ENCODE data around the gene FXN. TPM values are rescaled to one million over a fixed set of nuclear protein-coding genes. Genes with fewer than 3 reads are reported as not detected.

Gene FXN
- total RNA-seq, 1 experiment from 2014 or later = 24.1 TPM

DNA sequence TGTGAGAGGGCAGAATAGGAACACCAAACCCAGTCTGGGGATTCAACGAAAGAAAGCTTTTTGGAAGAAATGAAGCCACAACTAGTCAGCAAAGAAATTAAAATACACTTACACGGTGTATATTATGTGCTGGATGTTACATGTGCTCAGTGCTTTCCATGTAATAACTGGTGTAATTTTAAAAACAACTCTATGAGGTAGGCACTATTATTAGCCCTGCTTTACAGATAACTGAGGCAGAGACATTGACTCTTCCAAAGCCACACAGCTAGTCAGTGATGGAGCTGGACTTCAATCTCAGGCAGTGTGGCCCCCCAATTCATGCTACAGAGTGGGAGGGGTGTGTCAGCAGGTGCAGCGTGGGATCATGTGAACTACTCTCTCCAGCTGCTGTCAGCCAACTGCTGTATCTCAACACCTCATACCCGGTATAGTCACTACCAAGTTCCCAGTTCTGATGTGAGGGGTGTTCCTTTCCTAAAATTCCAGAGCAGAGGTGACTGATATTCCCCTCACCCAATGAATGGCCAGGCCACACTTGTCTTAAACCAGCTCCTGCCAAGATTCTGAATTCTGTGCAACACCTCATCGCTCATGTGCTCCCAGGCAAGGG lies 104.7 kb downstream of the FXN start:
- RAD21 ChIA-PET (ENCODE audit: low non-redundant PET in 1 of 2, low total read pairs in 2 of 2, uncharacterized antibody in 2 of 2, unreplicated experiment in 2 of 2) = no interaction called here
- Histone ChIP-seq H3K27me3 (ENCODE audit: insufficient read depth, low read length) (no peaks in the 10 kb centered on the region), H4K20me1 (ENCODE audit: insufficient read depth) (no peaks in the 10 kb centered on the region), H3K79me2 (ENCODE audit: insufficient read depth, low read length) (peaks cover 10% of the 10 kb centered on the region; the same call in 1 of the 2 replicates), H3K4me1 (ENCODE audit: control insufficient read depth in 1 of 2, insufficient read depth in 2 of 2, low read length in 2 of 2) (no peaks in the 10 kb centered on the region), H3K27ac (ENCODE audit: low read depth, low read length) (no peak overlapping the region), H2AFZ (ENCODE audit: low read depth, low read length, poor library complexity, severe bottlenecking) (no peak overlapping the region), H3K36me3 (ENCODE audit: control insufficient read depth in 1 of 2, insufficient read depth in 2 of 2, low read length in 2 of 2) (no peaks in the 10 kb centered on the region; a peak in 1 of 4 replicates), H3K9me2 (ENCODE audit: insufficient read depth) (no peaks in the 10 kb centered on the region), H3K9me3 (ENCODE audit: control insufficient read depth in 1 of 2, insufficient read depth in 1 of 2, low read depth in 1 of 2, low read length in 2 of 2) (no peaks in the 10 kb centered on the region), H3K9ac (ENCODE audit: low read length) (no peak overlapping the region), H3K4me3 (replicated peaks in 1 of 2; ENCODE audit: low read depth in 1 of 2, low read length in 2 of 2) (no peak overlapping the region), H3K4me2 (ENCODE audit: low read length) (no peak overlapping the region)
- DNase-seq (ENCODE audit: low read depth, low spot score) (no peak), ATAC-seq (no peak)
- CTCF ChIA-PET = no interaction called here
- TF ChIP-seq ZNF274 (IDR thresholded peaks at IDR 0.05; ENCODE audit: low read depth, low read length) (no peak), SP1 (IDR thresholded peaks at IDR 0.05; ENCODE audit: low read depth) (no peak), ELF1 (IDR thresholded peaks at IDR 0.05; ENCODE audit: borderline replicate concordance, low read depth) (no peak)
- no TSS peak for BruUV-seq (replicated peaks)
- POLR2A ChIA-PET = no interaction called here
- intact Hi-C loops (cut with micrococcal nuclease) = no loop called here

DNA sequence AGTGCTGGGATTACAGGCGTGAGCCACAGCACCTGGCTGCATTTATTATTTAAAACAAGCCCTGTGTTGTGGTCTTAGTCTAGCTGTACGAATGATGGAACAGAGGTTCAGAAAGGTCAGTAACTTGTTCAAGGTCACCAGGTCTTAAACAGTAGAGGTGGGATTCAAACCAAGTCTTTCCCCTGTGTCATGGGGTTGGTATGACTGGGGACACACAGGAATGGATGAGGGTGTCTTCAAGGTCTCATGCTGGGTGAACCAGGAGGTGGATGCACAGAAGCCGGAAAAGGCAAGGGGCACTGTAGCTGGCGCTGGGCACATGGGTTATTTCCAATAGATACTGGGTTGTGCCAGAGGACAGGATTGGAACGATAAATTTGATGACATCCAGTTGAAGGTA lies 106.3 kb downstream of the FXN start:
- POLR2A ChIA-PET = interaction anchor here (1.4 kb wide), 1 partner anchor 37 kb away, joined by 3 read pairs; no protein-coding TSS in a partner anchor
- intact Hi-C loops (cut with micrococcal nuclease) = no loop called here
- ATAC-seq = no peak
- TF ChIP-seq, protein P1, sequence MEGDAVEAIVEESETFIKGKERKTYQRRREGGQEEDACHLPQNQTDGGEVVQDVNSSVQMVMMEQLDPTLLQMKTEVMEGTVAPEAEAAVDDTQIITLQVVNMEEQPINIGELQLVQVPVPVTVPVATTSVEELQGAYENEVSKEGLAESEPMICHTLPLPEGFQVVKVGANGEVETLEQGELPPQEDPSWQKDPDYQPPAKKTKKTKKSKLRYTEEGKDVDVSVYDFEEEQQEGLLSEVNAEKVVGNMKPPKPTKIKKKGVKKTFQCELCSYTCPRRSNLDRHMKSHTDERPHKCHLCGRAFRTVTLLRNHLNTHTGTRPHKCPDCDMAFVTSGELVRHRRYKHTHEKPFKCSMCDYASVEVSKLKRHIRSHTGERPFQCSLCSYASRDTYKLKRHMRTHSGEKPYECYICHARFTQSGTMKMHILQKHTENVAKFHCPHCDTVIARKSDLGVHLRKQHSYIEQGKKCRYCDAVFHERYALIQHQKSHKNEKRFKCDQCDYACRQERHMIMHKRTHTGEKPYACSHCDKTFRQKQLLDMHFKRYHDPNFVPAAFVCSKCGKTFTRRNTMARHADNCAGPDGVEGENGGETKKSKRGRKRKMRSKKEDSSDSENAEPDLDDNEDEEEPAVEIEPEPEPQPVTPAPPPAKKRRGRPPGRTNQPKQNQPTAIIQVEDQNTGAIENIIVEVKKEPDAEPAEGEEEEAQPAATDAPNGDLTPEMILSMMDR (IDR thresholded peaks at IDR 0.05 in 2 of 3, conservative IDR thresholded peaks at IDR 0.05 in 1 of 3; ENCODE audit: borderline replicate concordance in 1 of 3, insufficient read depth in 1 of 3, low read depth in 2 of 3, low read length in 2 of 3) = no peak
- no peak for TF ChIP-seq ZNF274 (IDR thresholded peaks at IDR 0.05; ENCODE audit: low read depth, low read length)
- TF ChIP-seq EGR1 (IDR thresholded peaks at IDR 0.05; ENCODE audit: low read depth) = no peak
- no peak for TF ChIP-seq SRF (IDR thresholded peaks at IDR 0.05; ENCODE audit: low read depth)
- no peak for TF ChIP-seq EZH2 (IDR thresholded peaks at IDR 0.05)
- TF ChIP-seq EZH2phosphoT487 (IDR thresholded peaks at IDR 0.05; ENCODE audit: borderline replicate concordance) = no peak
- TF ChIP-seq ZFX (IDR thresholded peaks at IDR 0.05) = no peak
- no peak for TF ChIP-seq ELF1 (IDR thresholded peaks at IDR 0.05; ENCODE audit: borderline replicate concordance, low read depth)
- TF ChIP-seq YY1 (IDR thresholded peaks at IDR 0.05; ENCODE audit: extremely low read depth, insufficient replicate concordance, low read depth, low read length) = no peak
- no peak for TF ChIP-seq CEBPB (IDR thresholded peaks at IDR 0.05; ENCODE audit: low read depth)
- TF ChIP-seq, protein P2, sequence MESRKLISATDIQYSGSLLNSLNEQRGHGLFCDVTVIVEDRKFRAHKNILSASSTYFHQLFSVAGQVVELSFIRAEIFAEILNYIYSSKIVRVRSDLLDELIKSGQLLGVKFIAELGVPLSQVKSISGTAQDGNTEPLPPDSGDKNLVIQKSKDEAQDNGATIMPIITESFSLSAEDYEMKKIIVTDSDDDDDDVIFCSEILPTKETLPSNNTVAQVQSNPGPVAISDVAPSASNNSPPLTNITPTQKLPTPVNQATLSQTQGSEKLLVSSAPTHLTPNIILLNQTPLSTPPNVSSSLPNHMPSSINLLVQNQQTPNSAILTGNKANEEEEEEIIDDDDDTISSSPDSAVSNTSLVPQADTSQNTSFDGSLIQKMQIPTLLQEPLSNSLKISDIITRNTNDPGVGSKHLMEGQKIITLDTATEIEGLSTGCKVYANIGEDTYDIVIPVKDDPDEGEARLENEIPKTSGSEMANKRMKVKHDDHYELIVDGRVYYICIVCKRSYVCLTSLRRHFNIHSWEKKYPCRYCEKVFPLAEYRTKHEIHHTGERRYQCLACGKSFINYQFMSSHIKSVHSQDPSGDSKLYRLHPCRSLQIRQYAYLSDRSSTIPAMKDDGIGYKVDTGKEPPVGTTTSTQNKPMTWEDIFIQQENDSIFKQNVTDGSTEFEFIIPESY (IDR thresholded peaks at IDR 0.05; ENCODE audit: extremely low read depth, insufficient replicate concordance, low read length) = no peak

More for the DNA sequence above, 106.3 kb downstream of the FXN start:
- RAD21 ChIA-PET (ENCODE audit: low non-redundant PET in 1 of 2, low total read pairs in 2 of 2, uncharacterized antibody in 2 of 2, unreplicated experiment in 2 of 2) = no interaction called here
- Histone ChIP-seq H3K4me1 (ENCODE audit: control insufficient read depth in 1 of 2, insufficient read depth in 2 of 2, low read length in 2 of 2) (no peaks in the 10 kb centered on the region), H3K27me3 (ENCODE audit: insufficient read depth, low read length) (no peaks in the 10 kb centered on the region), H3K9me2 (ENCODE audit: insufficient read depth) (no peaks in the 10 kb centered on the region), H3K4me3 (replicated peaks in 1 of 2; ENCODE audit: low read depth in 1 of 2, low read length in 2 of 2) (no peak overlapping the region), H3K9ac (ENCODE audit: low read length) (no peak overlapping the region), H4K20me1 (ENCODE audit: insufficient read depth) (no peaks in the 10 kb centered on the region), H3K27ac (ENCODE audit: low read depth, low read length) (no peak overlapping the region), H3K9me3 (ENCODE audit: control insufficient read depth in 1 of 2, insufficient read depth in 1 of 2, low read depth in 1 of 2, low read length in 2 of 2) (no peaks in the 10 kb centered on the region), H2AFZ (ENCODE audit: low read depth, low read length, poor library complexity, severe bottlenecking) (no peak overlapping the region), H3K36me3 (ENCODE audit: control insufficient read depth in 1 of 2, insufficient read depth in 2 of 2, low read length in 2 of 2) (no peaks in the 10 kb centered on the region; a peak in 1 of 4 replicates), H3K4me2 (ENCODE audit: low read length) (no peak overlapping the region), H3K79me2 (ENCODE audit: insufficient read depth, low read length) (peaks cover 5% of the 10 kb centered on the region; the same call in 1 of the 2 replicates)
- no TSS peak for BruUV-seq (replicated peaks)
- CTCF ChIA-PET = interaction anchor here (1.0 kb wide), 1 partner anchor 17 kb away, joined by 3 read pairs; no protein-coding TSS in a partner anchor
- no peak for DNase-seq (ENCODE audit: low read depth, low spot score)

Data from HCT116 (cell line).